Neural cell (in vitro differentiated cells): ENCODE results near the gene TPM1. TPM values are rescaled to one million over a fixed set of nuclear protein-coding genes. Genes with fewer than 3 reads are reported as not detected.

Source experiments
- H2AFZ ChIP-seq: fragments of 200-600, 300-800 bp; sonication (generic), shearing (Covaris generic); 2 replicates; pipeline ENCODE4 v1.6.0; 2014; ENCODE audit warnings: low read depth, mild to moderate bottlenecking, antibody characterized with exemption, low read length, moderate library complexity
- H3F3A ChIP-seq: fragments of 200-600 bp; shearing (Covaris generic); 2 replicates; pipeline ENCODE4 v1.6.1; 2016; ENCODE audit warnings: mild to moderate bottlenecking, moderate library complexity, mixed read lengths, antibody characterized with exemption, low read length; ENCODE audit not compliant: insufficient read depth, poor library complexity, severe bottlenecking
- H3K27ac ChIP-seq: fragments of 200-600, 300-800 bp; sonication (generic), shearing (Covaris generic); 2 replicates; pipeline ENCODE4 v1.5.1; 2014; ENCODE audit warnings: mild to moderate bottlenecking, low read length, moderate library complexity
- H3K27me3 ChIP-seq: fragments of 300-800, 200-600 bp; sonication (generic), shearing (Covaris generic); 2 replicates; pipeline ENCODE4 v1.6.0; 2014; ENCODE audit warnings: mild to moderate bottlenecking, low read depth, low read length, moderate library complexity; ENCODE audit not compliant: insufficient read depth
- H3K36me3 ChIP-seq: fragments of 300-800, 200-600 bp; sonication (generic), shearing (Covaris generic); 2 replicates; pipeline ENCODE4 v1.5.1; 2014; ENCODE audit warnings: mild to moderate bottlenecking, antibody characterized with exemption, low read length, moderate library complexity; ENCODE audit not compliant: insufficient read depth
- H3K4me2 ChIP-seq: fragments of 300-800, 200-600 bp; sonication (generic), shearing (Covaris generic); 2 replicates; pipeline ENCODE4 v1.6.0; 2014; ENCODE audit warnings: mild to moderate bottlenecking, low read length
- H3K4me3 ChIP-seq: fragments of 300-800, 200-600 bp; sonication (generic), shearing (Covaris generic); 2 replicates; pipeline ENCODE4 v1.5.1; 2014; ENCODE audit warnings: mild to moderate bottlenecking, low read length, moderate library complexity
- H3K79me2 ChIP-seq: fragments of 200-600 bp; shearing (Covaris generic); replicated peaks from 2 replicates; pipeline ENCODE4 v1.6.0; 2014; ENCODE audit warnings: mild to moderate bottlenecking, low read length, moderate library complexity; ENCODE audit not compliant: insufficient read depth
- H3K9ac ChIP-seq: fragments of 300-800, 200-600 bp; sonication (generic), shearing (Covaris generic); 2 replicates; pipeline ENCODE4 v1.6.1; 2016; ENCODE audit warnings: mild to moderate bottlenecking, low read length, mixed read lengths
- H3K9me2 ChIP-seq: fragments of 200-600 bp; shearing (Covaris generic); 2 replicates; pipeline ENCODE4 v1.6.1; 2016; ENCODE audit warnings: mild to moderate bottlenecking, low read length, mixed read lengths; ENCODE audit not compliant: insufficient read depth
- H3K9me3 ChIP-seq: fragments of 200-600, 300-800 bp; sonication (generic), shearing (Covaris generic); 2 replicates; pipeline ENCODE4 v1.6.1; 2016; ENCODE audit warnings: mild to moderate bottlenecking, mixed run types, low read length, moderate library complexity, mixed read lengths
- H4K20me1 ChIP-seq: fragments of 200-600 bp; shearing (Covaris generic); 2 replicates; pipeline ENCODE4 v1.6.1; 2016; ENCODE audit warnings: mild to moderate bottlenecking, mixed run types; ENCODE audit not compliant: insufficient read depth
- CTCF ChIP-seq: fragments of 450-650 bp; IDR thresholded peaks from 2 replicates; pipeline ENCODE4 v1.5.1; 2014; ENCODE audit warnings: antibody characterized with exemption, mild to moderate bottlenecking, moderate library complexity; ENCODE audit not compliant: poor library complexity, severe bottlenecking
- EP300 ChIP-seq: fragments of 450-650 bp; conservative IDR thresholded peaks from 2 replicates; pipeline ENCODE4 v1.6.1; 2014; ENCODE audit warnings: antibody characterized with exemption, mild to moderate bottlenecking, moderate library complexity; ENCODE audit not compliant: poor library complexity, severe bottlenecking
- EZH2 ChIP-seq: fragments of 200-600, 300-800 bp; shearing (Covaris generic), sonication (generic); IDR thresholded peaks from 2 replicates; pipeline ENCODE4 v1.6.1; 2014; ENCODE audit warnings: antibody characterized with exemption, low read length, borderline replicate concordance, mild to moderate bottlenecking; ENCODE audit not compliant: insufficient read depth, poor library complexity, severe bottlenecking
- MXI1 ChIP-seq: fragments of 450-650 bp; conservative IDR thresholded peaks from 2 replicates; pipeline ENCODE4 v1.6.1; 2014; ENCODE audit warnings: antibody characterized with exemption, mild to moderate bottlenecking; ENCODE audit not compliant: poor library complexity, severe bottlenecking
- POLR2AphosphoS5 ChIP-seq: IDR thresholded peaks from 2 replicates; pipeline ENCODE4 v1.6.1; 2012
- RAD21 ChIP-seq: fragments of 450-650 bp; conservative IDR thresholded peaks from 2 replicates; pipeline ENCODE4 v1.6.1; 2014; ENCODE audit warnings: antibody characterized with exemption, mild to moderate bottlenecking, moderate library complexity
- REST ChIP-seq: IDR thresholded peaks from 2 replicates; pipeline ENCODE4 v1.6.1; 2012; ENCODE audit warnings: borderline replicate concordance
- SMC3 ChIP-seq: fragments of 450-650 bp; conservative IDR thresholded peaks from 2 replicates; pipeline ENCODE4 v1.6.1; 2014; ENCODE audit warnings: antibody characterized with exemption, mild to moderate bottlenecking, moderate library complexity; ENCODE audit not compliant: poor library complexity
- TAF1 ChIP-seq: IDR thresholded peaks from 2 replicates; pipeline ENCODE4 v1.6.1; 2012; ENCODE audit warnings: low read depth
- polyA plus RNA-seq: library from polyadenylated mRNA; depleted of rRNA; stranded (reverse); fragments of >200 nt; gene quantifications from 2 replicates; pipeline ENCODE4 v1.2.3, GENCODE V29; 2014

The TPM1 gene
- polyA plus RNA-seq, 1 donor from 2014 or later: 254 TPM

- Histone ChIP-seq H3F3A (peaks cover 3% of the 10 kb centered on the region), H3K9ac (peak overlapping the region; percentile 86), H3K27ac (peak overlapping the region; percentile 71), H2AFZ (no peak overlapping the region), H3K9me3 (no peaks in the 10 kb centered on the region), H3K79me2 (peaks cover 69% of the 10 kb centered on the region), H3K9me2 (no peaks in the 10 kb centered on the region), H4K20me1 (peaks cover 4% of the 10 kb centered on the region), H3K27me3 (peaks cover 13% of the 10 kb centered on the region), H3K4me3 (peak overlapping the region; percentile 91), H3K36me3 (no peaks in the 10 kb centered on the region), H3K4me2 (no peak overlapping the region)
- no peak for TF ChIP-seq EP300
- no peak for TF ChIP-seq SMC3
- TF ChIP-seq MXI1: no peak
- no peak for TF ChIP-seq RAD21
- no peak for TF ChIP-seq REST
- no peak for TF ChIP-seq POLR2AphosphoS5
- no peak for TF ChIP-seq CTCF
- no peak for TF ChIP-seq TAF1
- TF ChIP-seq EZH2: no peak
Observed at GRCh38 chr15:63046917-63047760, 4.6 kb downstream of the TPM1 start.

- Histone ChIP-seq H4K20me1 (peaks cover 4% of the 10 kb centered on the region), H3K9me3 (no peaks in the 10 kb centered on the region), H3K9me2 (no peaks in the 10 kb centered on the region), H3K79me2 (peaks cover 75% of the 10 kb centered on the region), H3K9ac (peak overlapping the region; percentile 86), H2AFZ (no peak overlapping the region), H3K4me2 (no peak overlapping the region), H3K36me3 (no peaks in the 10 kb centered on the region), H3K27ac (peak overlapping the region; percentile 71), H3K27me3 (peaks cover 13% of the 10 kb centered on the region), H3F3A (peaks cover 3% of the 10 kb centered on the region), H3K4me3 (peak overlapping the region; percentile 91)
- no peak for TF ChIP-seq EZH2
- no peak for TF ChIP-seq MXI1
- TF ChIP-seq EP300: no peak
Observed at GRCh38 chr15:63047792-63048114, 5.2 kb downstream of the TPM1 start.
